ENCODE data around the gene TXNRD2.

The TXNRD2 gene

GRCh38 chr22:19966908-19967750, 25.5 kb upstream of the TXNRD2 start:
- no peak for DNase-seq (ENCODE audit: low spot score)

- DNase-seq (ENCODE audit: low spot score): no peak
Observed at GRCh38 chr22:19965771-19966709, 24.4 kb upstream of the TXNRD2 start.

- DNase-seq (ENCODE audit: low spot score): no peak
Observed at GRCh38 chr22:19964701-19965386, 23.2 kb upstream of the TXNRD2 start.

GRCh38 chr22:19963863-19964642, 22.4 kb upstream of the TXNRD2 start:
- no peak for DNase-seq (ENCODE audit: low spot score)

GRCh38 chr22:19962909-19963806, 21.5 kb upstream of the TXNRD2 start:
- DNase-seq (ENCODE audit: low spot score): no peak

- no peak for DNase-seq (ENCODE audit: low spot score)
Observed at GRCh38 chr22:19962246-19962908, 20.8 kb upstream of the TXNRD2 start.

- DNase-seq (ENCODE audit: low spot score): no peak
Observed at GRCh38 chr22:19961868-19962245, 20.2 kb upstream of the TXNRD2 start.

- DNase-seq (ENCODE audit: low spot score): no peak
Observed at GRCh38 chr22:19961201-19961580, 19.6 kb upstream of the TXNRD2 start.

- DNase-seq (ENCODE audit: low spot score): no peak
Observed at GRCh38 chr22:19960491-19961200, 19.0 kb upstream of the TXNRD2 start.

GRCh38 chr22:19959587-19960490, 18.2 kb upstream of the TXNRD2 start:
- DNase-seq (ENCODE audit: low spot score): no peak

GRCh38 chr22:19959043-19959586, 17.5 kb upstream of the TXNRD2 start:
- DNase-seq (ENCODE audit: low spot score): peak; percentile 88

- DNase-seq (ENCODE audit: low spot score): no peak
Observed at GRCh38 chr22:19958083-19959042, 16.7 kb upstream of the TXNRD2 start.

- no peak for DNase-seq (ENCODE audit: low spot score)
Observed at GRCh38 chr22:19957445-19957844, 15.8 kb upstream of the TXNRD2 start.

GRCh38 chr22:19955241-19956128, 13.9 kb upstream of the TXNRD2 start:
- no peak for DNase-seq (ENCODE audit: low spot score)

GRCh38 chr22:19951346-19951745, 9.7 kb upstream of the TXNRD2 start:
- DNase-seq (ENCODE audit: low spot score): no peak
